ENCODE results near the gene CLCNKB. TPM values are rescaled to one million over a fixed set of nuclear protein-coding genes. Genes with fewer than 3 reads are reported as not detected.

The CLCNKB gene
- total RNA-seq, 1 experiment from 2014 or later = 0.81 TPM

Other genes starting within 250 kb of the CLCNKB start
- gene UQCRHL, start 236.1 kb upstream of the CLCNKB start, total RNA-seq (2021; ENCODE audit: unreplicated experiment) = 2.5 TPM
- 58.6 TPM for gene SPEN, start 196.1 kb upstream of the CLCNKB start, total RNA-seq (2021; ENCODE audit: unreplicated experiment)
- gene ZBTB17, start 67.7 kb upstream of the CLCNKB start, total RNA-seq (2021; ENCODE audit: unreplicated experiment) = 31.6 TPM
- gene SRARP, start 39.5 kb upstream of the CLCNKB start, total RNA-seq (2021; ENCODE audit: unreplicated experiment) = not detected
- 0.27 TPM for gene HSPB7, start 25.7 kb upstream of the CLCNKB start, total RNA-seq (2021; ENCODE audit: unreplicated experiment)
- 0.10 TPM for gene CLCNKA, start 21.7 kb upstream of the CLCNKB start, total RNA-seq (2021; ENCODE audit: unreplicated experiment)
- gene FAM131C, start 29.9 kb downstream of the CLCNKB start, total RNA-seq (2021; ENCODE audit: unreplicated experiment) = 11.6 TPM
- 164 TPM for gene EPHA2, start 112.3 kb downstream of the CLCNKB start, total RNA-seq (2021; ENCODE audit: unreplicated experiment)
- 59.7 TPM for gene ARHGEF19, start 168.9 kb downstream of the CLCNKB start, total RNA-seq (2021; ENCODE audit: unreplicated experiment)
- gene CPLANE2, start 193.4 kb downstream of the CLCNKB start, total RNA-seq (2021; ENCODE audit: unreplicated experiment) = 8.1 TPM

All from HCT116 (cell line).